Activated naive CD8-positive, alpha-beta T cell treated with anti-CD3 and anti-CD28 coated beads, Interleukin-2, amount 50 U/mL, for 16 hours (primary cell): ENCODE data around the gene RPL35.

ENCODE experiments used
- DNase-seq: peaks from one replicate; pipeline ENCODE4 v3.0.0-alpha.2; 2020; ENCODE audit warnings: low read depth, low spot score

The RPL35 gene

GRCh38 chr9:124877021-124877782, 15.4 kb upstream of the RPL35 start:
- DNase-seq: no peak

GRCh38 chr9:124875501-124875900, 13.7 kb upstream of the RPL35 start:
- no peak for DNase-seq

- DNase-seq: no peak
Observed at GRCh38 chr9:124873664-124874063, 11.9 kb upstream of the RPL35 start.

GRCh38 chr9:124871156-124871561, 9.4 kb upstream of the RPL35 start:
- DNase-seq: no peak

- no peak for DNase-seq
Observed at GRCh38 chr9:124870723-124871122, 9.0 kb upstream of the RPL35 start.

GRCh38 chr9:124869986-124870560, 8.3 kb upstream of the RPL35 start:
- DNase-seq: peak; percentile 74

- DNase-seq: no peak
Observed at GRCh38 chr9:124869466-124869985, 7.8 kb upstream of the RPL35 start.

- peak; percentile 81 for DNase-seq
Observed at GRCh38 chr9:124868511-124869465, 7.0 kb upstream of the RPL35 start.

GRCh38 chr9:124863371-124863871, 1.7 kb upstream of the RPL35 start:
- no peak for DNase-seq

- DNase-seq: no peak
Observed at GRCh38 chr9:124860582-124861341, 995 bp downstream of the RPL35 start.

GRCh38 chr9:124859803-124860581, 1.8 kb downstream of the RPL35 start:
- no peak for DNase-seq

GRCh38 chr9:124858330-124859046, 3.3 kb downstream of the RPL35 start:
- no peak for DNase-seq

- DNase-seq: no peak
Observed at GRCh38 chr9:124857533-124858162, 4.1 kb downstream of the RPL35 start.

GRCh38 chr9:124855944-124856765, 5.6 kb downstream of the RPL35 start:
- DNase-seq: no peak

- DNase-seq: no peak
Observed at GRCh38 chr9:124855566-124855943, 6.2 kb downstream of the RPL35 start.

GRCh38 chr9:124854822-124855221, 6.9 kb downstream of the RPL35 start:
- no peak for DNase-seq

GRCh38 chr9:124854161-124854560, 7.6 kb downstream of the RPL35 start:
- no peak for DNase-seq

- DNase-seq: no peak
Observed at GRCh38 chr9:124853605-124854143, 8.1 kb downstream of the RPL35 start.
